ENCODE data around the gene TMEM62. TPM values are rescaled to one million over a fixed set of nuclear protein-coding genes. Genes with fewer than 3 reads are reported as not detected.

TMEM62 gene
- 10 to 100 TPM in 2 of 3 donors, 1 to 10 TPM in 1; 8.2 to 25.3 (median 10.3) TPM for polyA plus RNA-seq

DNA sequence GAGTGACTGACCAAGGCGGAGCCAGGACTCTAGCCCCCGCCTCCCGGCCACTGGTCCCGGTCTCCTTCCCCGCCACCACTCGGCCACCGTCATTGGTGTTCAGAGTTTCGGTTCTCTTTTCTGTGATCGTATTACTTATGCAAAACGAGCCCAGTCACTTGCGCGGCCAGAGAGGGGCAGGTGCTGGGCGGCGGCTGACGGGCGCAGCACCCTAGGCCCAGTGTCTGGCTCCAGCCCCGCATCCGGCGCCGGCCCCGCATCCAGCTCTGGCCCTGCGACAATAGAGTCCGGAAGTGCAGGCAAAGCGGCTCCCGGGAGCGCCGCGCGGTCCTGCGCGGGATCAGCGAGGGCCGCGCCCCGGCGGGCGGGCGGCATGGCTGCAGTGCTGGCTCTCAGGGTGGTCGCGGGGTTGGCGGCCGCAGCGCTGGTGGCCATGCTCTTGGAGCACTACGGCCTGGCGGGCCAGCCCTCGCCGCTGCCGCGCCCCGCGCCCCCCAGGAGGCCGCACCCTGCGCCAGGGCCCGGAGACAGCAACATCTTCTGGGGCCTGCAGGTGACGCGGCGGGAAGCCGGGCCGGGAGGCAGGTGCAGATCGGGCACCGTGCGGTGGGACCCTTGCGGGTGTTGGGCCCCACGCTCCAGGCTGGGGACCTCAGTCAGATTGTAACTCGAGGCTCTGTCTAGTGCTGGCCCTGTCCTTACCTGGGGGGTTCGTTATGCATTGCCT lies at the start of gene TMEM62:
Gene TMEM62, plus strand, starts transcription at position 157 of the 727 bp plus-strand sequence. Its CDS starts 217 bp downstream, at position 374.
- 0 to 1% (median 1%) methylated on average over 65 to 66 of the region's 66 CpGs for WGBS, 3 donors
- H3K27ac ChIP-seq (ENCODE audit: low read depth, low read length), result no peak within 1 kb of the TSS

DNA sequence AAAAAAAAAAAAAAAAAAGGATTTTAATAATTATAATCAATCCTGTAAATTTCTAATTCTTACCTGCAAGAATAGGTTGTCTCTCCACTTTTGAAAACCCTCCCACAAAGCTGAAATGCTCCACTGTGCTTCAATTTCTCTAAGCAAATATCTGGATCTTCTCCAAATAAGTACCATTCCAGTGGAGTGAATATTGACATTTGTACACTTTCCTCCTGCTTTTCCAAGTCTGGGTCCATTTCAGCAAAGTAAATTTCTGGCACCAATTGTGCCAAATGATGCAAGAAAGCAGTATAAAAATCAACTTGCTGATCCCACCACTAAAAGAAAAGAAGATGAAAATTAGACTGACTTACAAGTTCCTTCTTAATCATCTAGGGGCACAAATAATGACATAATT lies 47.5 kb upstream of the TMEM62 start:
- no peak overlapping the region for H3K27ac ChIP-seq (ENCODE audit: low read depth, low read length)

DNA sequence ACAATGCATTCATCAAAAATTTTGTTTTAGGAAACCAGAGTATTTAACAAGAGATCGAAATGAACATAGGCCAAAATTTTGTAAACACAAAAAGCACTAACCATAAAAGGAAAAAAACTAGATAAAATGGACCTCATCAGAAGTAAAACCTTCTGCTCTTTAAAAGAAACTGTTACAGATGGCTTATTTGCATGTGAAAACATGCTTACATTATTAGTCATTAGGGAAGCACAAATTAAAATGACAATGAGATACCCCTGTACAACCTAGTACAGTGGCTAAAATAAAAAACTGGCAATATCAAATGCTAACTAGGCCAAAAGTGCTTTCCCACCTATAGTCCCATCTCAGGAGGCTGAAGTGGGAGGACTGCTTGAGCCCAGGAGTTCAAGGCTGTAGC lies 46.8 kb upstream of the TMEM62 start:
- 66 to 85% (median 70%) methylated on average over 1 of the region's 1 CpG for WGBS, 3 donors

DNA sequence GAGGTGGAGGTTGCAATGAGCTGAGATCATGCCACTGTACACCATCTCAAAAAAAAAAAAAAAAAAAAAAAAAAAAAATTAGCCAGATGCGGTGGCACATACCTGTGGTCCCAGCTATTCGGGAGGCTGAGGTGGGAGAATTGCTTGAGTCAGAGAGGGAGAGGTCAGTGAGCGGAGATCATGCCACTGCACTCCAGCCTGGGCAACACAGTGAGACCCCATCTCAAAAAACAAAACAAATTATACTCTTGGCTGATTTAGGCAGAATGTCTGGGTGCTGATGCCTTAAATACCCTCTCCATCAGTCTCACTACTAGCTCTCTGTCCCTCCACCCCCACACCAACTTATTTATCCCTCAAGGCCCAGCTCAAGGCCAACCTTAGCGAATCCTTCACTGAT lies 41.5 kb upstream of the TMEM62 start:
- no peak overlapping the region for H3K27ac ChIP-seq (ENCODE audit: low read depth, low read length)
- WGBS, 3 donors, result 96 to 99% (median 99%) methylated on average over 3 to 4 of the region's 4 CpGs

More for the DNA sequence above, 46.8 kb upstream of the TMEM62 start:
- no peak overlapping the region for H3K27ac ChIP-seq (ENCODE audit: low read depth, low read length)

DNA sequence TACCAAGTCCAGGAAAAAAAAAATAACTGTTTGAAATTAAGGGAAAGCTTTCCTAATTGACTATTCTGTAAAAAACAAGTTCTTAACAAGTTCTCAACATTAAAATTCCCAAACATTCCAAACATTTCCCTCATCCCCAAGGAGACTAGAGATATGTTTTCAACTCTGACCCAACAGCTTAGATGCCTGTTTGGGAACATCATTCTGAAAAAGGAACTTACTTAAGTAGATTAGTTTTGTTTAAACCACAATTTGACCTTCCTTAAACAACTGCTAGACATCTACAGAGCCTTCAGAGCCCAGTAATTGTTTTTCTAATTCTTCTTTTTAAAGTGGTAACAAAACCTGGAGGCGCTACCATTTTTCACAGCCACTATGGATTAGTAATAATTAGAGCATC lies 40.4 kb upstream of the TMEM62 start:
- 81 to 89% (median 88%) methylated on average over 1 of the region's 1 CpG for WGBS, 3 donors
- H3K27ac ChIP-seq (ENCODE audit: low read depth, low read length), result no peak overlapping the region

DNA sequence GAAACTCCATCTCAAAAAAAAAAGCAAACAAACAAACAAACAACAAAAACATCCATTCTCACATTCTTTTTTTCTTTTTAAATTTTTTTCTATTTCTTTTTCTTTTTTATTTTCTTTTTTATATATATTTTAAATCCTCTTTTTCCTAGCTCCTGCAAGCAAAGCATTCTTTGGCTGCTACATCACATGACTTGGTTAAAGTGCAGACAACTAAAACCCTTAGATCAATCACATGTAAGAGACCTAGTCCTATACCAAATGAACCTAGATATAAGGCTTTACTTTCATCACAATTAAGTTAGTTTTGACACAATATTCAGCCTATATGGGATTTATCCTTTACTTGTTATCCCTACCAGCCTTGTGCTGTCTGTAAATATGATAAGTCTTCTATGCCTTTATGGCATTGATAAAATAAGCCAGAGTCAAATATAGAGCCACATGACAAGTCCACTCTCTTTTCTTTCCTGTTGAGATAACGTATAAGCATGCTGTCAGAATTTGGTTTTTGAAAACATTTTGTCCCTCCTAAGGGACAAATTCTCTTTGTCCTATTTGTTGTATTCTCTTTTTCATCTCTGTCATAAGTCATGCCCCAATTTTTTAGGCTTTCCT lies 38.9 kb upstream of the TMEM62 start:
- H3K27ac ChIP-seq (ENCODE audit: low read depth, low read length), result no peak overlapping the region
- WGBS, 3 donors, result 69 to 82% (median 72%) methylated on average over 1 of the region's 1 CpG

DNA sequence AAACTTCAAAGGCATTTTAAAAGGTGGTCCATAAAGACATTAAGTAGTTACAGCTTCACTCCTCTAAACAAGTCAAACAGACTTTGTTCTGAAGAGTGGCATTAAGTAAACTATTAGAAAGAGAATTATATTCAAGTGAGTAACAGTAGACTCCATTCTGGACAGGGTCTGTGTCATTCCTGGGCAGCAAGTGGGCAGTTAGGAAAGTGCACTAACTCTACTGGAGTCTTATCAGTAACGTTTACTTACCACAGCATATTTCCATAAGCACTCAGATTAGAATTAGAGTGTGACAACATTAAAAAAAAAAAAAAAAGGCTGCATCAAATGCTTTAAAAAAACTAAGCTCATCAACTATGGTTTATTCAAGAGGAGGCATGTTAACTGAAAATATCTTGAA lies 38.1 kb upstream of the TMEM62 start:
- WGBS, 3 donors, result 13 to 59% (median 47%) methylated on average over 1 of the region's 1 CpG
- no peak overlapping the region for H3K27ac ChIP-seq (ENCODE audit: low read depth, low read length)

DNA sequence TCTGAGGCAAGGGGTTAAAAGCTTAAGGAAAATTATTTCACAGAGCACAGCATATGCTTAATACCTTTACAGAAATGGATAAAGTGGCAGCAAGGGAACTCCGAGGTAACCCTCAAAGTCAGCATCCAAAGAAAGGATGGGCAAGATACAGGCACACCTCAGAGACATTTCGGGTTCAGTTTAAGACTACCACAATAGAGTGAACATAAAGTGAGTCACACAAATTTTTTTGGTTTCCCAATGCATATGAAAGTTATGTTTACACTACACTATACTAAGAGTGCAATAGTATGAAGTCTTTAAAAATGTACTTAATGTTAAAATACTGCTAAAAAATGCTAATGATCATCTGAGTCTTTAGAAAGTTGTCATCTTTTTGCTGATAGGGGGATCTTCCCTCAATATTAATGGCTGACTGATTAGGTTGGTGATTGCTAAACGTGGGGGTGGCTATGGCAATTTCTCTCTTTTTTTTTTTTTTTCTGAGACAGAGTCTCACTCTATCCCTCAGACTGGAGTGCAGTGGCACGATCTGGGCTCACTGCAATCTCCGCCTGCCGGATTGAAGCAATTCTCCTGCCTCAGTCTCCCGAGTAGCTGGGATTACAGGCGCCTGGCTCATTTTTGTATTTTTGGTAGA lies 37.6 kb upstream of the TMEM62 start:
- 85 to 94% (median 93%) methylated on average over 8 of the region's 8 CpGs for WGBS, 3 donors
- no peak overlapping the region for H3K27ac ChIP-seq (ENCODE audit: low read depth, low read length)

DNA sequence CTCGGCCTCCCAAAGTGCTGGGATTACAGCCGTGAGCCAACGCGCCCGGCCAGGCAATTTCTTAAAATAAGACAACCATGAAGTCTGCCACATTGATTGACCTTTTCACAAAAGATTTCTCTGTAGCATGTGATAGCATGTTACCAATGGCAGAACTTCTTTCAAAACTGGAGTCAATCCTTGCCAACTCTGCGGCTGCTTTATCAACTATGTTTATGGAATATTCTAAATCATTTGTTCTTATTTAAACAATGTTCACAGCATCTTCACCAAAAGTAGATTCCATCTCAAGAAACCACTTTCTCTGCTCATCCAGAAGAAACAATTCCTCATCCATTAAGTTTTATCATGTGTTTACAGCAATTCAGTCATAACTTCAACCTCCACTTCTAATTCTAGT lies 37.0 kb upstream of the TMEM62 start:
- WGBS, 3 donors, result 93 to 98% (median 97%) methylated on average over 6 of the region's 6 CpGs
- no peak overlapping the region for H3K27ac ChIP-seq (ENCODE audit: low read depth, low read length)

DNA sequence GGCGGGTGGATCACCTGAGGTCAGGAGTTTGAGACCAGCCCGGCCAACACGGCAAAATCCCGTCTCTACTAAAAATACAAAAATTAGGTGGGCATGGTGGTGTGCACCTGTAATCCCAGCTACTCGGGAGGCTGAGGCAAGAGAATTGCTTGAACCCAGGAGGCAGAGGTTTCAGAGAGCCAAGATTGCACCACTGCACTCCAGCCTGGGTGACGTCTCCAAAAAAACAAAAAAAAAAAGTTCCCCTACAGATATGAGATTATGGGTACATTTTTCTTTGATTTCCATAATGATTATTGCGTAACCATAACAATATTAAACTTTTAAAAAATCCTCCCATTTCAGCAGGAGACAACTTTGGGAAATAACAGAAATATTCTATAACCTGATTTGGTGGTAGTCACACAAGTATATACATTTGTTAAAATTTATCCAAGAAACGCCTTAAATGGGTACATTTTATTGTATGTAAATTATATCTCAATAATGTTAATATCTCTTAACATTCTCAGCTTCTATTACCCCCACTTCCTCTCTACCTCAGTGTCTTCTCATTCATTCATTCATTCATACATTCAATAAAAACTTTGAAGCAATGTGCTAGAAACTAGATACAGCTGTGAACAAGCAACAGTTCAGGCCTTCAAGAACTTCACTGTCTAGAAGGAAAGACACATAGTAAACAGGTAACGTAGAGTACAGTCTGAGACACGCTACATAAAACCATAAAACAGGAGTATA lies 34.1 kb upstream of the TMEM62 start:
- WGBS, 3 donors, result 96% methylated on average over 10 of the region's 10 CpGs

DNA sequence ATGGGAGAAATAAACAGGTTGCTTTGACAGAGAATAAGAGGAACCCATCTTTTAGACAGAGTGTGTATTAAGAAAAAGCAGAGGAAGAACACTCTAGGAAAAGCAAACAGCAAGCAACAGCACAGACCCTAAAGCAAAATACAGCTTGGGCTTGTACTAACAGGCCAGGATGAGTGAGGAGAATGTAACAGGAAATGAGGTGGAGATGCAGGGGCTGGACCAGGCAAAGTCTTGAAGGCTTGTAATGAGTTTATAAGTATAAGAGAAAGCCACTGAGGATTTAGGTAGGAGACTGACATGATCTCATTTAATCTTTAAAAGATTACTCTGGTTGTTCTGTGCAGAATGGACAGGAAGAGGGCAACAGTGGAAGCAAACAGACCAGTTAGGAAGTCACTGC lies 32.4 kb upstream of the TMEM62 start:
- no peak overlapping the region for H3K27ac ChIP-seq (ENCODE audit: low read depth, low read length)

More for the DNA sequence above, 34.1 kb upstream of the TMEM62 start:
- no peak overlapping the region for H3K27ac ChIP-seq (ENCODE audit: low read depth, low read length)

DNA sequence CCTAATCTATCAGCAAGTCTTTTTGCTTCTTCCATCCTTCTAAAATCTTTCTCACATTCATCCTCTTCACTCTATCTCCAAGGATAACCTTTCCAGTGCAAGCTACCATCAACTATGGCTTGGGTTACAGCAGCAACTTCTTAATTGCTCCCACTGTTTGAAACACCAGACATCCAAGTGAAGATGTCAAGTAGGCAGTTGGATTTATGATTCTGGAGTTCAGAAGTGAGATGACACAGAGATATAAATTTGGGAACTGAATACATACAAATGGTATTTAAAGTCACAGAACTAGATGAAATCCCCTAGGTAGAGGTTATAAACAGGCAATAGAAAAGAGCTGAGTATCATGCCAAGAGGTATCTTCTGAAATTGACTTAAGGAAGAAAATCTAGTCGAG lies 31.2 kb upstream of the TMEM62 start:
- 85 to 95% (median 88%) methylated on average over 1 of the region's 1 CpG for WGBS, 3 donors

DNA sequence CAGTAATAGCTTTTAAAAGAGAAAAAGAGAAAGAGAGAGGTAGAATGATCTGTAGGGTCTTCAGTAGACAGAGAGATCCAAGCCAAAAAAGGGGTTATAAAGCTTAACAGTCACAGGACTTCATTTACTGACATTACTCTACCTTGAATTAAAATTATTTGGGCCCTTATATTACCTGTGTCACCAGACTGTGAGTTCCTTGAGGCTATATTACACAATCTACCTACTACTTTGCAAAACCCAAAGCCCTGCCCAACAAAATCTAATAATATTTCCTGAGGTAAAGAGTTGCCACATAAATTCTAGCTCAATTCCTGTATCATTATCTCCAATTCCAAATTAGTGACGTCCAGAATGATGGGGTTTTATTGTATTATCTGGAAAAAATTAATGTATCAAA lies 29.5 kb upstream of the TMEM62 start:
- 17 to 51% (median 46%) methylated on average over 1 of the region's 1 CpG for WGBS, 3 donors
- H3K27ac ChIP-seq (ENCODE audit: low read depth, low read length), result no peak overlapping the region

More for the DNA sequence above, 31.2 kb upstream of the TMEM62 start:
- H3K27ac ChIP-seq (ENCODE audit: low read depth, low read length), result no peak overlapping the region

DNA sequence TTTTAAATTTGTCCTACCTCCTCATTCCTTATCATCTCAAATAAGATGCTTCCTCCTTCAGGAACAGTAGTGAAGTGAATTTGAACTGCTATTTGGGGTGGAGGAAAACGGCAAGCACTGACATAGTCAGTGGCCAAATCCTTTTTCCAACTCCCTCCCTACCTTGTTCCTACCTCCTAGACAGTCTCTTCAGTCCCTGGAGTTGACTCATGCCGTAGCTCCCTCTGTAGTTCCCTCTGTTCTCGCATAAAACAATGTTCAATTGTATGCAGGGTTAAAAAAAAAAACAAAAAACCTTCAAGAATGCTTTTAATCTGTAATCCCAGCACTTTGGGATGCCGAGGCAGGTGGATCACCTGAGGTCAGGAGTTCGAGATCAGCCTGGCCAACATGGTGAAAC lies 29.0 kb upstream of the TMEM62 start:
- no peak overlapping the region for H3K27ac ChIP-seq (ENCODE audit: low read depth, low read length)
- 43 to 65% (median 54%) methylated on average over 5 of the region's 5 CpGs for WGBS, 3 donors

DNA sequence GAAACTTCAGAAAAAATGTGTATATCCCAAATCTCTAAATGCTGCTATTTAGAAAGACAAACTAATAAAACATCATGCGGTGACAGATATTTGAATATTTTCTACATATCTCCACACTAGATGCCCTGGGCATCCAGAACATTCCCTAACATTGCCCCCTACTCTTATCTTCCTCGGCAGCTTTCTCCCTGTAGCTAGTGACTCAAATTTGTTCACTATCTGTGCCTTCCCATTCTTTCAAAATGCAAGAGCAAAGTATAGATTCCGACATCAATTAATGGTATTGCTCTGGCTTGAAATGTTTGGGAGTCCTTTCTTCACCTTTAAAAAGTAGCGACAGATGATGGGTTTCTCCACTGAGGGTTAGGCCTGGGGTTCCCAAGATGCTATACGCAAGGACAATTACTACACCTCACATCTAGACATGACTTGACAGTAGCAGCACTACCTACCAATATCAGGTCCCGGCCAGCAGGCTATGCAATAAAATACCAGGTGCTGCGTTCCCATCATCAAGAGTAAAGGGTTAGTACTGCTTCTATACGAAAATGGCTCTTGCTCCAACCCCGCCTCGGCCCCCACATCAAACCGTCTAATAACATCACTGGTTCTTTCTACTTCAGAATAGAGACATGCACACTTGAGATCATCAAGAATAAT lies 28.2 kb upstream of the TMEM62 start:
- H3K27ac ChIP-seq (ENCODE audit: low read depth, low read length), result no peak overlapping the region
- WGBS, 3 donors, result 10 to 11% (median 10%) methylated on average over 11 of the region's 11 CpGs

DNA sequence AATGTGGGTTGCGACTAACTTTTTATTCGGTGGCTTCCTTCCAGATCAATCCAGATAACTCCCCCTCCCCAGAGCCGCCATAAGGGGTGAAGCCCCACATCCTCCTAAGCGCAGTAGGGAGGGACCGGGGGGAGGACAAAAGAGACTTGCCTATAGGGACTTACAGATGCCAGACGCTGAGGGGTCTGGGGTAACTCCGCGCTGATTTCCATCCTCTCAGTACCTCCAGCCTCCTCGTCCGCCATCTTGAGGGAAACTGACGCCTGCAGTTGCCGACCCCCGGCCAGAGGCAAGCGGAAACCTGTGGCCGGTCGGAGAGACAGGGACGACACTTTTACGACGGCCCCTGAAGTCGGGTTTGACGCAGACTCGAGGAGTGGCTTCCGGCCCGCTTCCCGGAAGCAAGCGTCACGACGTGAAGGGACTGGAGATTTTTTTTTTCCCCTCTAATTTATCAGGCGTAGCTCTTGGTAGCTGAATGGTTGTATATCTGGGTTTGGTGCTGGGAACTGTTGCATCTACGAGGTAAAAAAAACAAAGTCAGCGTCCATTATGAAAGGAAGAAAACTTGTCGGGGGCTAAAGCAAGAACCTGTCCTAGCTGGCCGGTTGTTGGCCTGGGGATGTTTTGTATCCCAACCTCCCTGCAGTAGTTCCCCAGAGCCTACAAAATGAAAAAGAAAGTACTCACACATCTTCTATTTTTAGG lies 27.5 kb upstream of the TMEM62 start, which contains the start of gene UBR1:
Gene UBR1, minus strand, starts transcription at position 261 of the 708 bp plus-strand sequence. Its CDS starts 16 bp downstream, at position 245.
- peak within 1 kb of the TSS; percentile 75 for H3K27ac ChIP-seq (ENCODE audit: low read depth, low read length)
- WGBS, 3 donors, result 0% methylated on average over 33 of the region's 33 CpGs

DNA sequence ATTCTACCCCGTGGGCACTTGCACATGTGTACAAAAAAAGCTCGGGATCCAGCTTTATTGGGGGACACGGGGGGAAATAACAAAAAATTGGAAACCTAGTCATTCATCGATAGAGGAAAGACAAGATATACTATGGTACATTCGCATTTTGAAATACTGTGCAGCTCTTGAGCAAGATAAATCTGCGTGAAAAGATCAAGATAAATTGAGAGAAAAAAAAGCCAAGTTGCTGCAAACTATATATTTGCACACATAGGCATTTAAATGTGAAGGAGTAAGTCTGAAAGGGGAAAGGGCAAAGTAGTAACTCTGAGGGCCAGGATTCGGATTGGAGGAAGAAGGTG lies 26.9 kb upstream of the TMEM62 start:
- 9 to 13% (median 12%) methylated on average over 7 of the region's 7 CpGs for WGBS, 3 donors
- peak overlapping the region; percentile 75 for H3K27ac ChIP-seq (ENCODE audit: low read depth, low read length)

DNA sequence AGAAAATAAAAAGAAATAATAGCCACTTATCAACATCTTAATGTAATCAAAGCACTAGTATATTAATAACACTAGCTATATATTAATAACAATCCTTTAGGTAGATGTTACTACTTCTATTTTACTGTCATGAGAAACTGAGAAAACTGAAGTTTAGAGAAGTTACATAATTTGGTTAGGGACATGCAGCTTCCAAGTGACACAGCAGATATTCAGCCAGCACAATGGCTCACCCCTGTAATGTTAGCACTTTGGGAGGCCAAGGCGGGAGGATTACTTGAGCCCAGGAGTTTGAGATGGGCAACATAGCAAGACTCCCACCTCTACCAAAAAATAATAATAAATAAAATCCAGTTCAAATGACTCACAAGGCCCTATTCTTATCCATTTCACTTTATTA lies 25.6 kb upstream of the TMEM62 start:
- WGBS, 3 donors, result 71 to 95% (median 74%) methylated on average over 1 of the region's 1 CpG
- no peak overlapping the region for H3K27ac ChIP-seq (ENCODE audit: low read depth, low read length)
